Hepatocyte (in vitro differentiated cells): Measurements from ENCODE around the gene MCRS1. TPM values are rescaled to one million over a fixed set of nuclear protein-coding genes. Genes with fewer than 3 reads are reported as not detected.
A peak's percentile ranks its signal among the peaks of the same experiment; 100 is the strongest.

Source experiments
- DNase-seq: peaks from one replicate; pipeline ENCODE4 v3.0.0-alpha.2; 2016; ENCODE audit warnings: low spot score
- H2AFZ ChIP-seq: fragments of 200-600 bp; sonication (generic); 2 replicates; pipeline ENCODE4 v1.6.0; 2016; ENCODE audit warnings: antibody characterized with exemption, mild to moderate bottlenecking
- H3K27ac ChIP-seq: fragments of 200-600 bp; sonication (generic); 2 replicates; pipeline ENCODE4 v1.5.1; 2016; ENCODE audit warnings: mild to moderate bottlenecking
- H3K27me3 ChIP-seq: fragments of 200-600 bp; sonication (generic); 2 replicates; pipeline ENCODE4 v1.6.1; 2016
- H3K36me3 ChIP-seq: fragments of 200-600 bp; sonication (generic); replicated peaks from 2 replicates; pipeline ENCODE4 v1.5.1; 2016; ENCODE audit warnings: low read depth; ENCODE audit not compliant: insufficient read depth
- H3K4me1 ChIP-seq: fragments of 200-600 bp; sonication (generic); 2 replicates; pipeline ENCODE4 v1.5.1; 2016; ENCODE audit warnings: mild to moderate bottlenecking, moderate library complexity; ENCODE audit not compliant: insufficient read depth
- H3K4me2 ChIP-seq: fragments of 200-600 bp; sonication (generic); 2 replicates; pipeline ENCODE4 v1.6.0; 2016
- H3K4me3 ChIP-seq: fragments of 200-600 bp; sonication (generic); 2 replicates; pipeline ENCODE4 v1.5.1; 2016; ENCODE audit warnings: mild to moderate bottlenecking
- H3K79me2 ChIP-seq: fragments of 200-600 bp; sonication (generic); 2 replicates; pipeline ENCODE4 v1.6.0; 2017; ENCODE audit warnings: mild to moderate bottlenecking
- H3K9me2 ChIP-seq: fragments of 200-600 bp; sonication (generic); replicated peaks from 2 replicates; pipeline ENCODE4 v1.6.0; 2017; ENCODE audit warnings: mild to moderate bottlenecking; ENCODE audit not compliant: insufficient read depth
- H3K9me3 ChIP-seq: fragments of 200-600 bp; sonication (generic); 2 replicates; pipeline ENCODE4 v1.5.1; 2016; ENCODE audit warnings: low read depth, mild to moderate bottlenecking
- H4K20me1 ChIP-seq: fragments of 200-600 bp; sonication (generic); 2 replicates; pipeline ENCODE4 v1.6.0; 2016; ENCODE audit warnings: mild to moderate bottlenecking; ENCODE audit not compliant: insufficient read depth, poor library complexity, severe bottlenecking
- EZH2 ChIP-seq: fragments of 200-600 bp; sonication (generic); IDR thresholded peaks from 2 replicates; pipeline ENCODE4 v1.6.1; 2016; ENCODE audit warnings: antibody characterized with exemption, mild to moderate bottlenecking, borderline replicate concordance
- EZH2phosphoT487 ChIP-seq: fragments of 200-600 bp; sonication (generic); IDR thresholded peaks from one replicate; pipeline ENCODE4 v1.6.1; 2018; ENCODE audit warnings: antibody characterized with exemption, mild to moderate bottlenecking, low read depth, moderate library complexity; ENCODE audit not compliant: unreplicated experiment, severe bottlenecking
- WGBS: methylation state at CpG from one replicate; pipeline ENCODE4 v1.1.6; 2016; ENCODE audit warnings: low lambda C conversion rate; ENCODE audit errors: missing lambda C conversion rate; 5-methylcytosine and 5-hydroxymethylcytosine counted together
- polyA plus RNA-seq: library from polyadenylated mRNA; unstranded; fragments of >200 nt; fragmentation: Nextera tagmentation; extraction: Ambion mirVana; gene quantifications from 2 replicates; pipeline ENCODE4 v1.2.1, GENCODE V29; 2016
- total RNA-seq: library from RNA; depleted of rRNA; stranded (reverse); fragments of >200 nt; gene quantifications from 2 replicates; pipeline ENCODE4 v1.2.3, GENCODE V29; 2014
- TF ChIP-seq, protein P1 (sequence below): fragments of 200-600 bp; sonication (generic); IDR thresholded peaks from 2 replicates; pipeline ENCODE4 v1.5.1; 2016; ENCODE audit warnings: antibody characterized with exemption, mild to moderate bottlenecking; ENCODE audit not compliant: poor library complexity

The MCRS1 gene
- total and polyA plus RNA-seq, 2 experiments from 2014 or later: 51.4 to 57.7 TPM

DNA sequence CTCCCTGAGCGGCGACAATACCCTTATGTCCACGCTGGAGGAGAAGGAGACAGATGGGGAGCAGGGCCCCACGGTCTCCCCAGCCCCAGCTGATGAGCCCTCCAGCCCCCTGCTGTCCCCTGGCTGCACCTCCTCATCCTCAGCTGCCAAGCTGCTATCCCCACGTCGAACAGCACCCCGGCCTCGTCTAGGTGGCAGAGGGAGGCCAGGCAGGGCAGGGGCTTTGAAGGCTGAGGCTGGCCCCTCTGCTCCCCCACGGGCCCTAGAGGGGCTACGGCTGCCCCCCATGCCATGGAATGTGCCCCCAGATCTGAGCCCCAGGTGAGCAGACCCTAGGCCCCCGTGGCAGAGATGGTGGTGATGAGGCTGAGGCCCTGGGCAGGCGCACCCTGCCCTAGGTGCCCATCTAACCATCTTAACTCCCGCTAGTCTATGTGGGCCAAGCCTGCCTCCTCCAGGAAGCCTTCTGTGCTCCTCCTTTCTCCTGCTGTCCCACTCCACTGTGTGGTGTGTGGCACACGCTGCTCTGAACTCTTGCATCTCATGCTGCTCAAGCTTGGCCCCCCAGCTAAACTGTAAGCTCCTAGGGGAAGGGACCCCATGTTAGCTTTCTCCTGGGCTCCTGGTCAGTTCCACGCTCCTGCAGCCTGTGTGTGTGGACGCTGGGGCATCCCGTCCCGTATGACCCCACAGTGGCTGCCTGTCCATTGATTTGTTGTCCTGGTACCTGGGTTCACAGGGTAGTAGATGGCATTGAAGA lies 12.1 kb downstream of the MCRS1 start:
- no peaks in the 10 kb centered on the region for H3K4me1 ChIP-seq
- H2AFZ ChIP-seq: no peak overlapping the region
- DNase-seq: no peak
- no peaks in the 10 kb centered on the region for H3K79me2 ChIP-seq
- H3K36me3 ChIP-seq: no peaks in the 10 kb centered on the region
- no peaks in the 10 kb centered on the region for H3K27me3 ChIP-seq
- H3K9me3 ChIP-seq: no peaks in the 10 kb centered on the region
- no peak overlapping the region for H3K4me2 ChIP-seq
- H3K9me2 ChIP-seq: no peaks in the 10 kb centered on the region
- no peak overlapping the region for H3K4me3 ChIP-seq
- no peak overlapping the region for H3K27ac ChIP-seq
- TF ChIP-seq EZH2: no peak
- TF ChIP-seq, protein P1, sequence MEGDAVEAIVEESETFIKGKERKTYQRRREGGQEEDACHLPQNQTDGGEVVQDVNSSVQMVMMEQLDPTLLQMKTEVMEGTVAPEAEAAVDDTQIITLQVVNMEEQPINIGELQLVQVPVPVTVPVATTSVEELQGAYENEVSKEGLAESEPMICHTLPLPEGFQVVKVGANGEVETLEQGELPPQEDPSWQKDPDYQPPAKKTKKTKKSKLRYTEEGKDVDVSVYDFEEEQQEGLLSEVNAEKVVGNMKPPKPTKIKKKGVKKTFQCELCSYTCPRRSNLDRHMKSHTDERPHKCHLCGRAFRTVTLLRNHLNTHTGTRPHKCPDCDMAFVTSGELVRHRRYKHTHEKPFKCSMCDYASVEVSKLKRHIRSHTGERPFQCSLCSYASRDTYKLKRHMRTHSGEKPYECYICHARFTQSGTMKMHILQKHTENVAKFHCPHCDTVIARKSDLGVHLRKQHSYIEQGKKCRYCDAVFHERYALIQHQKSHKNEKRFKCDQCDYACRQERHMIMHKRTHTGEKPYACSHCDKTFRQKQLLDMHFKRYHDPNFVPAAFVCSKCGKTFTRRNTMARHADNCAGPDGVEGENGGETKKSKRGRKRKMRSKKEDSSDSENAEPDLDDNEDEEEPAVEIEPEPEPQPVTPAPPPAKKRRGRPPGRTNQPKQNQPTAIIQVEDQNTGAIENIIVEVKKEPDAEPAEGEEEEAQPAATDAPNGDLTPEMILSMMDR: no peak
- TF ChIP-seq EZH2phosphoT487: no peak
- 95% methylated on average over 17 of the region's 18 CpGs for WGBS
- H4K20me1 ChIP-seq: no peaks in the 10 kb centered on the region

DNA sequence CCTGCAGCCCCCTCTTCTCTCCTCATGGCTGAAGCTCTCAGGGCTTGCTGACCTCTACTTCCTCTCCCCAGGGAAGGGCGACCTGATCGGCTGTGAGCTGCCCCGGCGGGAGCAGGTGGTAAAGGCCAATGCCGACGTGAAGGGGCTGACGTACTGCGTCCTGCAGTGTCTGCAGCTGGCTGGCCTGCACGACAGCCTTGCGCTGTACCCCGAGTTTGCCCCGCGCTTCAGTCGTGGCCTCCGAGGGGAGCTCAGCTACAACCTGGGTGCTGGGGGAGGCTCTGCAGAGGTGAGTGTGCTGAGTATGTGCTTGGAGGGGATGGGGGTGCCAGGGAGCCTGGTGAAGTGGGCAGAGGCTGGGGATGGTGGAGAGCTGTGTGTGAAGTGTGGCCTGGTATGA lies 13.7 kb downstream of the MCRS1 start:
- H3K36me3 ChIP-seq: no peaks in the 10 kb centered on the region
- H3K27ac ChIP-seq: no peak overlapping the region
- H3K79me2 ChIP-seq: no peaks in the 10 kb centered on the region
- TF ChIP-seq EZH2phosphoT487 (no peak), EZH2 (no peak)
- TF ChIP-seq, protein P1: no peak
- H3K9me2 ChIP-seq: no peaks in the 10 kb centered on the region
- no peak for DNase-seq
- H3K27me3 ChIP-seq: no peaks in the 10 kb centered on the region
- no peaks in the 10 kb centered on the region for H4K20me1 ChIP-seq
- H3K9me3 ChIP-seq: no peaks in the 10 kb centered on the region
- H3K4me1 ChIP-seq: peaks cover 4% of the 10 kb centered on the region
- WGBS: 87% methylated on average over 14 of the region's 15 CpGs
- H2AFZ ChIP-seq: no peak overlapping the region
- no peak overlapping the region for H3K4me3 ChIP-seq
- H3K4me2 ChIP-seq: no peak overlapping the region

DNA sequence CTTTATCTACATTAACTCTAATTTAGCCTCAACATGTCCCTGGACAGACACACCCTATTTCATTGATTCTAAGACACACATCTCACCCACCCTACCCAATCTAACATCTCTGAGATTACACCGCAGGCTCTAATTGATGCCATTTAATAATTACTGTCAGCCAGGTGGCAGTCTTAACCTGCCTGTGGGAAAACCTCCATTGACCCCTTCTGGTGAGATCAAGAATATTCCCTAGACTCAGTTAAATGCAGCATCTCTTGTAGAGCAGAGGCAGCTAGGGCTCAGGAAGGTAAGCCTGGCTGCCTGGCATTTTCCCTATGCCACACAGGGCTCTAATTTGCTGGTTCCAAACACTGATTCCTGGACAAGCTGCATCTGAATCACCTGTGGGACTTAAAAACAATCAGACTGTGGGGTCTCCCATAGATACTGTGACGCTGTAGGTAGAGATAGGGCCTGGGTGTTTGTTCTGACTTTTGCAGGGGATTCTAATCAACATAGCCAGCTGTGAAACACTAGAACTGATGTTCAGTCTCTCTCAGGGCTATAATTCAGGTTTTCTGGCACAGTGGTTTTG lies 14.3 kb downstream of the MCRS1 start:
- no peak overlapping the region for H3K4me2 ChIP-seq
- no peaks in the 10 kb centered on the region for H3K79me2 ChIP-seq
- no peak overlapping the region for H3K4me3 ChIP-seq
- H4K20me1 ChIP-seq: no peaks in the 10 kb centered on the region
- no peaks in the 10 kb centered on the region for H3K36me3 ChIP-seq
- 56% methylated on average over 2 of the region's 2 CpGs for WGBS
- H2AFZ ChIP-seq: no peak overlapping the region
- peaks cover 5% of the 10 kb centered on the region for H3K27me3 ChIP-seq
- DNase-seq: no peak
- no peaks in the 10 kb centered on the region for H3K9me2 ChIP-seq
- TF ChIP-seq EZH2 (no peak), EZH2phosphoT487 (no peak)
- TF ChIP-seq, protein P1: peak; percentile 48
- H3K9me3 ChIP-seq: no peaks in the 10 kb centered on the region
- H3K27ac ChIP-seq: no peak overlapping the region
- H3K4me1 ChIP-seq: peaks cover 8% of the 10 kb centered on the region
